GM18498 (cell line): ENCODE measurements around the gene SLC9A9.
"Not testable (repeated sequence)": the region's sequence is repeated elsewhere in the genome, so short reads cannot be mapped to it uniquely, and the experiment has no call there.

Experiments
- ATAC-seq: cut with Tn5 transposase; IDR thresholded peaks from one replicate; pipeline ENCODE4 v1.9.1; 2021; ENCODE audit warnings: mild to moderate bottlenecking, moderate library complexity; ENCODE audit not compliant: unreplicated experiment

Gene SLC9A9

GRCh38 chr3:143478115-143478693 is 370.1 kb downstream of the SLC9A9 start:
- ATAC-seq: no peak

GRCh38 chr3:143476965-143477640 is 371.2 kb downstream of the SLC9A9 start:
- ATAC-seq: no peak

- no peak for ATAC-seq
Measured at GRCh38 chr3:143475981-143476380, 372.3 kb downstream of the SLC9A9 start.

- no peak for ATAC-seq
Measured at GRCh38 chr3:143472731-143473523, 375.3 kb downstream of the SLC9A9 start.

DNA sequence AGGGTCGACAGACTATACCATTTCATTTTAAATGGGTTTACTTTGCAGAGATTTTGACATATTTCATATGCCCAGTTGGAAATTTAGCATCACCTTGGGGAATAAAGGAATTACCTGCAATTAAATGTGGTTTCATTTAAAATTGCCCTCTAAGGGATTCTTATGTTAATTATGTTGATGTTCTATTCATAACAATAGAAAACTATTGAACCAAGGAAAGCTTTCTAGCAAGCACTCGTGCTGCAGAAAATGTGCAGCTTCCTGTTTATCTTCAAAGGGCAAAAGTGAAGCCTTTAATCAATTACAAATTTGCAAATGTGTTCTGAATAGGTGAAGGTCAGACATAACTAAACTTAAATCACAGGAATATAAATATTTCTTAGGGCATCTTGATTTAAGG is 376.6 kb downstream of the SLC9A9 start:
- no peak for ATAC-seq

- ATAC-seq: no peak
Measured at GRCh38 chr3:143469159-143469558, 379.1 kb downstream of the SLC9A9 start.

- ATAC-seq: no peak
Measured at GRCh38 chr3:143465666-143466065, 382.6 kb downstream of the SLC9A9 start.

GRCh38 chr3:143464850-143465249 is 383.4 kb downstream of the SLC9A9 start:
- ATAC-seq: no peak

- no peak for ATAC-seq
Measured at GRCh38 chr3:143455480-143455879, 392.8 kb downstream of the SLC9A9 start.

GRCh38 chr3:143450632-143451031 is 397.6 kb downstream of the SLC9A9 start:
- ATAC-seq: no peak

- no peak for ATAC-seq
Measured at GRCh38 chr3:143447491-143447890, 400.8 kb downstream of the SLC9A9 start.

DNA sequence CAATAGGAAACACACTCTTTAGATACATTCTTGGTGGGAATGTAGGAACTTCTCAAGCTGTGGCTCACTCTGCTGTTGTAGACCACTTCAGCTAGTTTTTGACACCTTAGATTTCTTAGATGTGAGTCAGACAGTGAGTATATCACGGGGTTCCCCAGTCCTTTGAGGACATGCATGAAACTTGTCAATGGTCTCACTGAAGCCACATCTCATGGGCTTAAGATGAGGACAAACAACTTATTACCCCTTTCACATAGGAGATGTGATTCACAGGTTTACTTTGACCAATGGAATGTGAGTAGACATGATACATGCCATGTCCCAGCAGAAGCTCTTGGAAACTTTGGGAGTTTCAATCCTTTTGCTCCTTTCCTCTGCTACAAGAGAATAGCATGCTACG is 403.1 kb downstream of the SLC9A9 start:
- ATAC-seq: peak; percentile 91

- no peak for ATAC-seq
Measured at GRCh38 chr3:143443851-143444331, 404.4 kb downstream of the SLC9A9 start.

DNA sequence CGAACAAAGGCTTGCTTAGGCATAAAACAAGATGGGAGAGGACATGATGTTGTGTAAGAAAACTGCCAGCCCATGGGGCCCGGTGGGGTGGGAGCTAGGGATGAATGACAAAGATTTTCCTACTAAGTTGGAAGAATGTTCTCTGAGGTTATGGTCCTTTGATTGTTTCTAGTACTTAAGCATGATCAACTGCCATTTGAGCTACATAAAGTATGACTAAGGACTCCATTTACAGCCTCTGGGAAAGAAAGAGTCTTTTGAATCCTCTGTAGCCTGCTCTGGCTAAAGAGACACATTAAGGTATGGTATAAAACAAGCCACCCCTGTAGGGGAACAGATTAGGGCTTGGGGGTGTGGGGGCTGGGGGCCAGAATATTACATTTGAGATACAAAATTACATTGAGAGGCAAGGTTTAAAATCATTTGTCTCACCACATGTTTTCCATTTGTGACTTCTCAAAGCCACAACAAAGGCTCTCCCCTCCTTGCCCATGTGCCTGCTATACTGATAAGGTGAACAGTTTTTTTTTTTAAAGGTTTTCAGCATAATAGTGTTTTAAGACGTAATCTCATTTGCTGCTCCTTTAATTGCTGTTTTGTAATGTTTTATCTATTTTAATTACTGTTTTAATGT is 405.3 kb downstream of the SLC9A9 start:
- ATAC-seq: no peak

- no peak for ATAC-seq
Measured at GRCh38 chr3:143441516-143442171, 406.6 kb downstream of the SLC9A9 start.

DNA sequence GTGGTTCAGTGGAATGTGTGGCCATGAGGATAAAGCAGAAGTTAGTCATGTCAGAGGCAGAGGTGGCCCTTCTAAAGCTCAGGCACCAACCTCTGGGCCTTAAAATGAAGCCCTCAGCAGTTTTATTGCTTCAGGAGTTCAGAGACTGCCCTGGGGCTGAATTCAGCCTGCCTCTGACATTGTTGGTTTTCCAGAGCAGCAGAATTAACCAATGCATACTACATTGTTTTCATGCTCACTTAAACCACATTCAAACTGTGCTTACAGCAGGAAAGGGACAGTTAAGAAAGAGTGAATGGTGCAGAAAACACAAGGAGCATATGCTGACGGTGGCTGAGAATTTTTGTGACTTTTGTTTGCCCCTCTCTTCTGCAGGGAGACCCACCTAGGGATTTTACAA is 408.5 kb downstream of the SLC9A9 start:
- no peak for ATAC-seq

- no peak for ATAC-seq
Measured at GRCh38 chr3:143437405-143437804, 410.9 kb downstream of the SLC9A9 start.

DNA sequence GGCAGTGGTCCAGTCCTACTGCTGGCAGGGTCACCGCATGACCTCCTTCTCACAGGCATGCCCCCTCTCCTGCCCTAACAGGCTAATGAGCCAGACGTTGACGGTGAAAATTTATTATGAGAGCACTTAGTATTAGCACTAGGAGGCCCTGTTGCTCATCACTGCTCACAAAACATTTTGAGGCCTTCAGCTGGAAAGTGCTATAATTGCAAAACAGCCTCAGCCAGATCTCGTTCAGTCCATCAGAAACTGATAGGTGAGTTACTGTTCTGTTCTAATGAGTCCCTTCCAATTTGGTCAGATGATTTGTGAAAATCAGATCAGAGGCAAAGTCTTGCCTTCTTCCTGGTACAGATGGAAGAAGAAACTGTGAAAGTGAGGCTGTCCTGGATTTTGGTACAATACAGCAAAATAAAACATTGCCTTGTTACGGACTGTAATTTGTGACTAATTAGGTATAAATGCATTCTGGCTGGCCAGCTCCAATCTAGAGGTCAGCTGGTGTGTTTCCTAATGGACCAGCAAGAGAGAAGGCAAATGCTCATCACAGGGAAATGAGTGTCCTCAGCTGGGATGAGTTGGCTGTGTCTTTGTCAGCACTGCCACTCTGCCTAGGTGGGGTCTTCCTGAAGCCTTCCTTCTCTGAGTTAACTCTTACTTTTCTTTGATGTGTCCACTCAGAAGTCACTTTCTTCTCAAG is 411.9 kb downstream of the SLC9A9 start:
- ATAC-seq: no peak

DNA sequence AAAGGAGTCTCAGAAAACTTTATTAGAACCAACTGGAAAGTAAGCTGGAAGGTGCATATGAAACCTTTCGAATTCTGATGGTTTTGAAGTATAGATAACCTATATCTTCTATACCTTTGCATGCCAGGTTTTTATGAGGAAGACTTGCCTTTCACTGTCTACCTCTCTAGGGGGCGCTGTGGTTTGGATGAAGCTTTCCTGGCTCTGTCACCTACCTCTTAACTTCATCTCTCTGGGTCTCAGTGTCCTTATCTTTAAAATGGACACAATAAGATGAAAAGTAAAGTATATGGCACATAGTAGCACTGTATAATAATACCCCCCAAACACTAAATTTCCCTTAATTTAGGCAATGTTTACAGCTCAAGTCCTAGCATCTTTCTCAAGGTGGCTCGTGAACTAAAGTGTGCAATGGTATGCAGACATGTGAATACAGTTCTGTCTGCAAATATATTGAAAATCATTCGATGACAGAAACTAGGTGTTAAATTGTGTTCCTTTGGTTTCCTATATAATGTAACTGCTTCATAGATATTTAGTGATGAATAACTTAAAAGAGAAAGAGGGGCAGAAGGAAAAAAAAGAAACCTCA is 414.4 kb downstream of the SLC9A9 start:
- ATAC-seq: no peak

DNA sequence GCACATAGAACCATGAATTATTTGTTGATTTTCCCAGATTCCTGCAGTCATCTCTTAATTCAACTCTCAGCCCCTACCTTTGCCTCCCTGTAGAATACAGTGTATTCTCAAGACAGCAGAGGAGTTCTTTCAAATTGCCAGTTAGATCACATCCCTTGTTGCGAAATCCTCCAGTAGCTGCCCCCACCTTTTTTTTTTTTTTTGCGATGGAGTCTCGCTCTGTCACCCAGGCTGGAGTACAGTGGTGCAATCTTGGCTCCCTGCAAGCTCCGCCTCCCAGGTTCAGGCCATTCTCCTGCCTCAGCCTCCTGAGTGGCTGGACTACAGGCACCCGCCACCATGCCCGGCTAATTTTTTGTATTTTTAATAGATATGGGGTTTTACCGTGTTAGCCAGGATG is 417.0 kb downstream of the SLC9A9 start:
- not testable (repeated sequence) for ATAC-seq
